Measurements from ENCODE around the gene LMTK3.

The LMTK3 gene

GRCh38 chr19:48470856-48471255 is 40.8 kb downstream of the LMTK3 start:
- DNase-seq = no peak
- Histone ChIP-seq H3K4me3 (peak overlapping the region in 1 of 2 donors; percentile 90), H3K36me3 (peaks cover 53 to 59% (median 57%) of the 10 kb centered on the region in 3 donors), H3K27me3 (no peaks in the 10 kb centered on the region), H3K27ac (peak overlapping the region in 1 of 2 donors; percentile 98), H3K9me3 (no peaks in the 10 kb centered on the region), H3K4me1 (peaks cover 0 to 41% (median 19%) of the 10 kb centered on the region in 4 donors)
- TF ChIP-seq, protein P1, sequence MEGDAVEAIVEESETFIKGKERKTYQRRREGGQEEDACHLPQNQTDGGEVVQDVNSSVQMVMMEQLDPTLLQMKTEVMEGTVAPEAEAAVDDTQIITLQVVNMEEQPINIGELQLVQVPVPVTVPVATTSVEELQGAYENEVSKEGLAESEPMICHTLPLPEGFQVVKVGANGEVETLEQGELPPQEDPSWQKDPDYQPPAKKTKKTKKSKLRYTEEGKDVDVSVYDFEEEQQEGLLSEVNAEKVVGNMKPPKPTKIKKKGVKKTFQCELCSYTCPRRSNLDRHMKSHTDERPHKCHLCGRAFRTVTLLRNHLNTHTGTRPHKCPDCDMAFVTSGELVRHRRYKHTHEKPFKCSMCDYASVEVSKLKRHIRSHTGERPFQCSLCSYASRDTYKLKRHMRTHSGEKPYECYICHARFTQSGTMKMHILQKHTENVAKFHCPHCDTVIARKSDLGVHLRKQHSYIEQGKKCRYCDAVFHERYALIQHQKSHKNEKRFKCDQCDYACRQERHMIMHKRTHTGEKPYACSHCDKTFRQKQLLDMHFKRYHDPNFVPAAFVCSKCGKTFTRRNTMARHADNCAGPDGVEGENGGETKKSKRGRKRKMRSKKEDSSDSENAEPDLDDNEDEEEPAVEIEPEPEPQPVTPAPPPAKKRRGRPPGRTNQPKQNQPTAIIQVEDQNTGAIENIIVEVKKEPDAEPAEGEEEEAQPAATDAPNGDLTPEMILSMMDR (IDR thresholded peaks at IDR 0.05) = no peak
- intact Hi-C loops (cut with DNase I; ENCODE audit: low total_unique reads) = no loop called here

DNA sequence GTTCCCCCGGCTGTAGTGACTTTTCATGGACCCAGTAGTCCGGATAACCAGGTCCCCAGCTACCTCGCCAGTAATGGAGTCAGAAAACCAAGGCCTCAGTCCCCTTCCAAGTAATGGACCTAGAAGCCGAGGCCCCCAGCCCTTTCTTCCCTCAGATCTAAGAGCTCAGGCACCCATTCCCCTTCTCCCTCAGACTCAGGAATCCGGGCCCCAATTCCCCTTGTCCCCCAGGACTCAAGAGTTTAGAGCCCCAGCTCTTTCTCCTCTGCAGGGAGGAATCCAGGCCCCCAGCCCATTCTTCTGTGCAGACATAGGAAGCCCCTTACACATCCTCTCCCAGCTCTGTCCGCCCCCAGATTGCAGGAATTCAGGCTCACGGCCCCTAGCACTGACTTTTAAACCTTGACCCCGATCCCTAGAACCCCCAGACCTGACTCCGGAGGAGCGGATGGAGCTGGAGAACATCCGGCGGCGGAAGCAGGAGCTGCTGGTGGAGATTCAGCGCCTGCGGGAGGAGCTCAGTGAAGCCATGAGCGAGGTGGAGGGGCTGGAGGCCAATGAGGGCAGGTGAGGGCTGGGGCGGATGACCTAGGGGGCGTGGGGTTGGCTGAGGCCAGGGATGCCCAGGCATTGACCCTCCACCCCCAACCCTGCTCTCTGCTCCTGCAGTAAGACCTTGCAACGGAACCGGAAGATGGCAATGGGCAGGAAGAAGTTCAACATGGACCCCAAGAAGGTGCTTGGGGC is 41.5 kb downstream of the LMTK3 start:
- H3K27ac ChIP-seq = peak overlapping the region; percentile 88 to 98
- DNase-seq = no peak
- peaks cover 46 to 52% (median 50%) of the 10 kb centered on the region in 3 donors for H3K36me3 ChIP-seq
- TF ChIP-seq, protein P1 (IDR thresholded peaks at IDR 0.05) = no peak
- intact Hi-C loops (cut with DNase I; ENCODE audit: low total_unique reads) = no loop called here
- H3K4me3 ChIP-seq = peak overlapping the region; percentile 67 to 90
- peaks cover 0 to 40% (median 19%) of the 10 kb centered on the region in 4 donors for H3K4me1 ChIP-seq
- H3K9me3 ChIP-seq = no peaks in the 10 kb centered on the region
- no peaks in the 10 kb centered on the region for H3K27me3 ChIP-seq

DNA sequence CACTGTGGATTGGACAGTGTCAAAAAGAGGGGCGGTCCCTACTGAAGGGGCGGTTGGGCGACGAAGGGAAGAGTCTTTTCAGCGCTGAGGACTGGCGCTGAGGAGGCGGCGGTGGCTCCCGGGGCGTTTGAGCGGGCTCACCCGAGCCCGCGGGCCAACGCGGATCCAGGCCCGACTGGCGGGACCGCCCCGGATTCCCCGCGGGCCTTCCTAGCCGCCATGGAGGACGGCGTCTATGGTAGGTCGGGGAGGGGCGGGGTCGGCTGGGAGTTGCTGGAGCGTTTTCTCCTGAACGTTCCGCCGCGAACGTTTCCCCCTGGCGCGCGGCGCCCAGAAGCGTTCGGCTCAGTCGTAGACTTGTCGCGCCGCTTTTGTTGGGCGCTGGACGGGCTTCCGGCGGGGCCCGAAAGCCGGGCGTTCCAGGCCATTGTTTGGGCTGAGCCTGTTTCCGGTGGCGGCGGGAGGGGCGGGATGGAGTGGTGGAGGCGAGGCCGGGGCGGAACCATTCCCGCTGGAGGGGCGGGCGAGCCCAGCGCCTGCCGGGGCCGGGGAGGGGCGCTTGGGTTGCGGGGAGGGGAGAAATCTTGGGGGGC is 42.2 kb downstream of the LMTK3 start, which contains the start of gene CYTH2:
TSS of gene CYTH2 (plus strand) at position 81 of the 593 bp plus-strand sequence. CDS start at position 220, 139 bp downstream.
- Histone ChIP-seq H3K9me3 (no peaks in the 10 kb centered on the region), H3K27me3 (no peaks in the 10 kb centered on the region), H3K4me3 (peak within 1 kb of the TSS; percentile 67 to 90), H3K27ac (peak within 1 kb of the TSS; percentile 88 to 98), H3K4me1 (peaks cover 0 to 37% (median 19%) of the 10 kb centered on the region in 4 donors), H3K36me3 (peaks cover 39 to 44% (median 43%) of the 10 kb centered on the region in 3 donors)
- DNase-seq = peak; percentile 88 to 93
- TF ChIP-seq, protein P1 (IDR thresholded peaks at IDR 0.05) = no peak
- intact Hi-C loops (cut with DNase I; ENCODE audit: low total_unique reads) = no loop called here

DNA sequence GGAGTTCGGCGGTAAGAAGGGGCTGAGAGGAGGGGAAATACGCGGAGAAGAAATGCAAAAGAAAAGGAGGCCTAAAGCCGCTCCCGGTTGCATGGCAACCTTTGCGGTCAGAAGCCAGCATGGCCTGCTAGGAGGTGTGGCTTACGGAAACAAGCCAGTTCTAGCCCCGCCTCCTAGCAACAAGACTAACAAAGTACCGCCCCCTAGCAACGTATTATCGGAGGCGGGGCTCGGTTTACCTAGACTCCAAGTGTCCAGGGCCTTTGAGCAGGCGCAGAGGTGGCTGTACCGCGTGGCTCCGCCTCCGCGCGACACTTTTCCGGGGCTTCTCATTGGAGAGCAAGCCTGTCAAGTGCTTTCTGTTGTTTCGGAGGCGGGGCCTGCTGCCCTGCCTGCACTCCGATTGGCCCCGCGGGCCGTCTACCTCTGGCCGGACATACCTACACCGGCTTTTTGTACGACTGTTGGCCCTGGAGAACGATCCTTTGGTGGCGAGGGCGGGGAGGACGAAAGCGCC is 42.8 kb downstream of the LMTK3 start:
- TF ChIP-seq, protein P1 (IDR thresholded peaks at IDR 0.05) = no peak

DNA sequence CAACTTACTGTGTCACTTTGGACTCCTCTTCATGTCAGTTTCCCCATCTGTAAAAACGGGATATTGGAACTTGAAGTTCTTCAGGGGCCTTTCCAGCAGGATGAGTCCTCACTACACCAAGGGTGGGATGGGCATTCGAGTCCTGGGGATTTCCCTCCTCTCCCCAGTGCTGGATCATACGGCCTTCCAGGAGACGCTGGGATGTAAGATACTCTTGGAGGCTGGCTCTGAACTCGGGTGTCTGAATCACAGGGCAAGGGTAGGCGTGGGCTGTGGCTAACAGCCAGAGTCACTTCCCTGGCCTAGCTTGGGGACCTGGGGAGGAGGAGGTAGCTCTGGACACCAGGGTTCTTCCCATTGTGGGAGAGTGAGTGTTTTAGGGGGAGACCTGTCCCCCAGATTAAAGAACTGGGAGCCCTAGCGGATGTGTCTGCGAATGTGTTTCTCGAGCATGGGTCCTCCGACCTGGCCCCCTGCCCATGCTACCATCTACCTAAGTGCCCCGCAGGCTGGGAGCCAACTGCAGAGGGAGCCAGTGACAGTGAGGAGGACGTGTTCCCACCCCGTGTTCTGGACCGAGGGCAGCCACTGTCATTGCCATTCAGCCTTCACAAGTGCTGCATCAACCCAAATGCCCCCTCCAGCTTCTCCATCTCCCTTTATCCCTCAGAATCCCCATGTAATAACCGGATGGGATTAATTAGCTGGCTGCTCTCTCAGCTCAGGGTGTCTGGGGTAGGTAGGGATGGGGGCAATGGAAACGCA is 44.9 kb downstream of the LMTK3 start:
- Histone ChIP-seq H3K27ac (no peak overlapping the region), H3K27me3 (no peaks in the 10 kb centered on the region), H3K36me3 (peaks cover 12 to 24% (median 18%) of the 10 kb centered on the region in 3 donors), H3K9me3 (no peaks in the 10 kb centered on the region), H3K4me3 (no peak overlapping the region), H3K4me1 (peaks cover 0 to 25% (median 17%) of the 10 kb centered on the region in 4 donors)
- TF ChIP-seq, protein P1 (IDR thresholded peaks at IDR 0.05) = no peak
- no peak for DNase-seq
- intact Hi-C loops (cut with DNase I; ENCODE audit: low total_unique reads) = no loop called here

More for the DNA sequence above, 42.8 kb downstream of the LMTK3 start:
- peak; percentile 100 for DNase-seq
- intact Hi-C loops (cut with DNase I; ENCODE audit: low total_unique reads) = no loop called here
- Histone ChIP-seq H3K4me3 (peak overlapping the region; percentile 67 to 90), H3K27ac (peak overlapping the region; percentile 88 to 98), H3K4me1 (peaks cover 0 to 37% (median 19%) of the 10 kb centered on the region in 4 donors), H3K27me3 (no peaks in the 10 kb centered on the region), H3K36me3 (peaks cover 33 to 39% (median 37%) of the 10 kb centered on the region in 3 donors), H3K9me3 (no peaks in the 10 kb centered on the region)

Measured in tibial artery (tissue), 4 donors.